Measurements from ENCODE around the gene RBFOX1. TPM values are rescaled to one million over a fixed set of nuclear protein-coding genes. Genes with fewer than 3 reads are reported as not detected.
"Not testable (repeated sequence)": the region's sequence is repeated elsewhere in the genome, so short reads cannot be mapped to it uniquely, and the experiment has no call there.

Gene RBFOX1
- total RNA-seq, 2 donors from 2014 or later: 30.4 to 33.0 TPM

- no peak for DNase-seq (ENCODE audit: low spot score)
Observed at GRCh38 chr16:7493133-7493532, 160.5 kb downstream of the RBFOX1 start.

GRCh38 chr16:7497691-7498090, 165.0 kb downstream of the RBFOX1 start:
- Histone ChIP-seq H3K9me3 (no peaks in the 10 kb centered on the region), H3K27ac (no peak overlapping the region), H3K36me3 (no peaks in the 10 kb centered on the region), H3K4me3 (no peak overlapping the region), H3K4me1 (peaks cover 0 to 5% of the 10 kb centered on the region in 2 donors), H3K27me3 (no peaks in the 10 kb centered on the region)
- TF ChIP-seq, protein P1, sequence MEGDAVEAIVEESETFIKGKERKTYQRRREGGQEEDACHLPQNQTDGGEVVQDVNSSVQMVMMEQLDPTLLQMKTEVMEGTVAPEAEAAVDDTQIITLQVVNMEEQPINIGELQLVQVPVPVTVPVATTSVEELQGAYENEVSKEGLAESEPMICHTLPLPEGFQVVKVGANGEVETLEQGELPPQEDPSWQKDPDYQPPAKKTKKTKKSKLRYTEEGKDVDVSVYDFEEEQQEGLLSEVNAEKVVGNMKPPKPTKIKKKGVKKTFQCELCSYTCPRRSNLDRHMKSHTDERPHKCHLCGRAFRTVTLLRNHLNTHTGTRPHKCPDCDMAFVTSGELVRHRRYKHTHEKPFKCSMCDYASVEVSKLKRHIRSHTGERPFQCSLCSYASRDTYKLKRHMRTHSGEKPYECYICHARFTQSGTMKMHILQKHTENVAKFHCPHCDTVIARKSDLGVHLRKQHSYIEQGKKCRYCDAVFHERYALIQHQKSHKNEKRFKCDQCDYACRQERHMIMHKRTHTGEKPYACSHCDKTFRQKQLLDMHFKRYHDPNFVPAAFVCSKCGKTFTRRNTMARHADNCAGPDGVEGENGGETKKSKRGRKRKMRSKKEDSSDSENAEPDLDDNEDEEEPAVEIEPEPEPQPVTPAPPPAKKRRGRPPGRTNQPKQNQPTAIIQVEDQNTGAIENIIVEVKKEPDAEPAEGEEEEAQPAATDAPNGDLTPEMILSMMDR (IDR thresholded peaks at IDR 0.05): no peak
- no peak for DNase-seq (ENCODE audit: low spot score)

More at GRCh38 chr16:7493133-7493532, 160.5 kb downstream of the RBFOX1 start:
- Histone ChIP-seq H3K27ac (no peak overlapping the region), H3K36me3 (no peaks in the 10 kb centered on the region), H3K27me3 (no peaks in the 10 kb centered on the region), H3K4me1 (peaks cover 0 to 5% of the 10 kb centered on the region in 2 donors), H3K9me3 (no peaks in the 10 kb centered on the region), H3K4me3 (no peak overlapping the region)
- TF ChIP-seq, protein P1 (IDR thresholded peaks at IDR 0.05): no peak

- Histone ChIP-seq H3K4me3 (no peak overlapping the region), H3K9me3 (no peaks in the 10 kb centered on the region), H3K4me1 (peaks cover 0 to 5% of the 10 kb centered on the region in 2 donors), H3K27ac (no peak overlapping the region), H3K36me3 (no peaks in the 10 kb centered on the region), H3K27me3 (no peaks in the 10 kb centered on the region)
- DNase-seq (ENCODE audit: low spot score): no peak
- TF ChIP-seq, protein P1 (IDR thresholded peaks at IDR 0.05): no peak
Observed at GRCh38 chr16:7501868-7502267, 169.2 kb downstream of the RBFOX1 start.

DNA sequence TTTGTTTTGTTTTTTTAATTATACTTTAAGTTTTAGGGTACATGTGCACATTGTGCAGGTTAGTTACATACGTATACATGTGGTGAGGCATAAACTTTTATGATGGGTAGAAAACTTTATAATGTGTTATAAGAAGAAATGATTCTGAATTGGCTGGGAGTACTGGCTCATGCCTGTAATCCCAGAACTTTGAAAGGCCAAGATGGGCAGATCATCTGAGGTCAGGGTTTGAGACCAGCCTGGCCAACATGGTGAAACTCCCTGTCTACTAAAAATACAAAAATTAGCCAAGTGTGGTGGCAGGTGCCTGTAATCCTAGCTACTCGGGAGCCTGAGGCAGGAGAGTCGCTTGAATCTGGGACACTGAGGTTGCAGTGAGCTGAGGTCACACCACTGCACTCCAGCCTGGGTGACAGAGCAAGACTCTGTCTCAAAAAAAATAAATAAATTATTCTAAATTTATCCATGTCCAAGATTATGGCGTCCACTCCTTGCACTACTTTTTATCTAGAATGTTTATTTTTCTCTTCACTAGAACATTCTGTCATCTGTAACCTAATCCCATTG, 170.0 kb downstream of the RBFOX1 start:
- H3K27me3 ChIP-seq; H3K4me3 ChIP-seq; H3K36me3 ChIP-seq; DNase-seq (ENCODE audit: low spot score); H3K27ac ChIP-seq; H3K9me3 ChIP-seq; H3K4me1 ChIP-seq: not testable (repeated sequence)

DNA sequence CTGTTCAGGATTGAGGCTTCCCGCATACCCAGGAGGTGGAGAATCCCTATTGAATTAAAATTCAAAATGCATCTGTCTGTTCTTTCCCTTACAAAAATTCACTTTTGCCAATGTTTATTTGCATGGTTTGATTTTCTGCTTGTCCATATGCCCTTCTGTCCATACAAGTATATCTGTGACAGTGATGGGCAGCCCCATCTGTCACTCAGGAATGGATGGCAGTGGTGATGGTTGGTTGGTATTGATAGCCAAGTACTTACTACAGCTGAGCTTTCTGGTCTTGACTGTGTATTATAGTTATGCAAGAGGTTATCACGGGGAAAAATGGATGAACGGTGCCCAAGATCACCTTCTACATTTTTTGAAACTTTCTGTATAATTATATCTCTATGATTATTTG, 171.0 kb downstream of the RBFOX1 start:
- no peak overlapping the region for H3K27ac ChIP-seq
- H3K9me3 ChIP-seq: no peaks in the 10 kb centered on the region
- H3K4me1 ChIP-seq: no peaks in the 10 kb centered on the region
- no peaks in the 10 kb centered on the region for H3K27me3 ChIP-seq
- DNase-seq (ENCODE audit: low spot score): no peak
- H3K4me3 ChIP-seq: no peak overlapping the region
- TF ChIP-seq, protein P1 (IDR thresholded peaks at IDR 0.05): no peak
- no peaks in the 10 kb centered on the region for H3K36me3 ChIP-seq

DNA sequence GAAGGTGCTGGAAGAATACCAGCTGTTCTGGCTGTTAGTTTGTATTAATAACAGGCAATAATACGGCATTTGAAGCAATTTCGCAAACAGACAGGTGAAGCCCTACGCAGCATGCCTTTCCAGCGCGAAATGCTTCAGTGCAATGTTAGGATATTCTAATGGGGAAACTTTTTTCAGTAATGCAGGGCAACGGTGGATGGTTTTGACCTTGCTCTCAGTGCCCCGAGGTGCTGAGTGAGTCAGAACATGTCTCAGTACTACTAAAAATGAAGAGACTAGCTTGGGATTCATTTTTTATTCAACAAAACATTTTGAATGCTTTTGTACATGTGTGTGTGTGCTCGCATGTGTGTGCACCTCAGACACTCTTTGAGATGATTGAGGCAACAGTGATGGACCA, 172.2 kb downstream of the RBFOX1 start:
- no peaks in the 10 kb centered on the region for H3K36me3 ChIP-seq
- no peak overlapping the region for H3K27ac ChIP-seq
- no peak for DNase-seq (ENCODE audit: low spot score)
- TF ChIP-seq, protein P1 (IDR thresholded peaks at IDR 0.05): no peak
- no peaks in the 10 kb centered on the region for H3K4me1 ChIP-seq
- no peaks in the 10 kb centered on the region for H3K27me3 ChIP-seq
- H3K9me3 ChIP-seq: no peaks in the 10 kb centered on the region
- H3K4me3 ChIP-seq: no peak overlapping the region

All from right atrium auricular region (tissue), 2 donors.